PFSK-1 (cell line): Measurements from ENCODE around the gene OR2A5.

Source experiments
- POLR2AphosphoS5 ChIP-seq: IDR thresholded peaks from 2 replicates; pipeline ENCODE4 v1.6.1; 2012; ENCODE audit warnings: low read depth, mild to moderate bottlenecking, control low read depth, low read length, moderate library complexity
- REST ChIP-seq, 2 experiments: IDR thresholded peaks; 2 replicates each; pipeline versions ENCODE4 v1.6.1 to v1.8.0; 2011 to 2012; ENCODE audit warnings: low read depth in 2 of 2, low read length in 2 of 2, control low read depth in 1 of 2, inconsistent platforms in 1 of 2, mild to moderate bottlenecking in 1 of 2, moderate library complexity in 1 of 2; ENCODE audit not compliant: insufficient read depth in 1 of 2

- TF ChIP-seq POLR2AphosphoS5: no peak
- TF ChIP-seq REST (IDR thresholded peaks at IDR 0.05; ENCODE audit: insufficient read depth in 1 of 2, low read depth in 2 of 2, low read length in 2 of 2): no peak
These were observed 25.6 kb downstream of the OR2A5 start for GRCh38 chr7:144074374-144074773.
